ENCODE measurements around the gene CCDC90B.
"Not testable (repeated sequence)": the region's sequence is repeated elsewhere in the genome, so short reads cannot be mapped to it uniquely, and the experiment has no call there.

Gene CCDC90B

DNA sequence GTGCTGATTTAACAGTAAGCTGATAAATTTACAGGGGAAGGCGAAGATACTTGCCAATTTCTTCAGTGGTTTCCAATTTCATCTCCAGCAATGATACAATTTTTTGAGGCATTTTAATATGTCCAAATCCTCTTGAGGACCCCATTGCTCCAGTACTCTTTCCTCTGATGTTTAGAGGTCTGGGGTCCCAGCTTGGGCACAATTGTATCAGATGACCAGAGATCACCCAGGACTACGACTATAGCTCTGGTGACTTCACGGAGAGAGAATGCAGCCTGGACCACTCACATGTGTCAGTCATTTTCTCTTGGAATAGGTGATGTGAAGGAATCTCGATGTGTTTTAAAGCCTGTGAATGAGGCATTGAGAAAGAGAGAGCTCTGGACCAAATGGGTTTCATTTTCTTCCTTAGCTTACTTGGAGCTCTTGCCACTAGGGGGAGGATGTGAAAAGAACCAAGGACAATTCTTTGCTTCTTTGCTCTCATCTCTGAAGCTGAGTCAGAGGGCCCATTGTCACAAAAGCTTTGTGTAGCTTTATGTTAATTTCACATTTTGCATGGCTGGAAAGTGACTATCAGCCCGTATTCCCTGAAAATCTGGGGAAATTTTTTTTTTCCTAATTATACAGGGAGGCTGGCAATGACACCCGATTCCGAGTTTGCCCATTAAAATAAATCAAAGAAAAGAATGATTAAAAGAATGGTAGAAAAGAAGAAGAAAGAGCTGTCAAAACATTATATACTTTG is 6.7 kb upstream of the CCDC90B start:
- FAIRE-seq: peak; percentile 66

DNA sequence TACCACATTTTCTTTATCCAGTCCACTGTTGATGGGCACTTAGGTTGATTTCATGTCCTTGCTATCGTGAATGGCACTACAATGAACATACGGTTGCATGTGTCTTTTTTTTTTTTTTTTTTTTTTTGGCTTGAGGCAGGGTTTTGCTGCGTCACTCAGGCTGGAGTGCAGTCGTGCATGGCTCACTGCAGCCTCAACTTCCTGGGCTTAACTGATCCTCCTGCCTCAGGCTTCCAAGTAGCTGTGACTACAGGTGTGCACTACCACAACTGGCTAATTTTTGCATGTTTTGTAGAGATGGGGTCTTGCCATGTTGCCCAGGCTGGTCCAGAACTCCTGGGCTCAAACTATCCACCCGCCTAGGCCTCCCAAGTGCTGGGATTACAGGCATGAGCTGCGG is 1.5 kb upstream of the CCDC90B start:
- FAIRE-seq (peak; percentile 64), DNase-seq (ENCODE audit: insufficient read length, low spot score) (no peak)
- no peak for TF ChIP-seq TAF1 (IDR thresholded peaks at IDR 0.05; ENCODE audit: low read depth, low read length)
- no peak for TF ChIP-seq POLR2AphosphoS5 (IDR thresholded peaks at IDR 0.05; ENCODE audit: low read depth, low read length)
- no peak for TF ChIP-seq POLR2A (IDR thresholded peaks at IDR 0.05; ENCODE audit: low read depth, low read length)
- no peak for TF ChIP-seq SPI1 (IDR thresholded peaks at IDR 0.05; ENCODE audit: low read depth, low read length)
- TF ChIP-seq POU2F2 (IDR thresholded peaks at IDR 0.05; ENCODE audit: low read depth, low read length): no peak
- TF ChIP-seq PAX5 (IDR thresholded peaks at IDR 0.05; ENCODE audit: insufficient read depth, low read length, severe bottlenecking): no peak

More for the DNA sequence above, 6.7 kb upstream of the CCDC90B start:
- DNase-seq (ENCODE audit: insufficient read length, low spot score): peak; percentile 19
- TF ChIP-seq TAF1 (IDR thresholded peaks at IDR 0.05; ENCODE audit: low read depth, low read length) (no peak), PAX5 (IDR thresholded peaks at IDR 0.05; ENCODE audit: insufficient read depth, low read length, severe bottlenecking) (no peak)

GRCh38 chr11:83285151-83285770 is 906 bp downstream of the CCDC90B start:
- no peak for FAIRE-seq

DNA sequence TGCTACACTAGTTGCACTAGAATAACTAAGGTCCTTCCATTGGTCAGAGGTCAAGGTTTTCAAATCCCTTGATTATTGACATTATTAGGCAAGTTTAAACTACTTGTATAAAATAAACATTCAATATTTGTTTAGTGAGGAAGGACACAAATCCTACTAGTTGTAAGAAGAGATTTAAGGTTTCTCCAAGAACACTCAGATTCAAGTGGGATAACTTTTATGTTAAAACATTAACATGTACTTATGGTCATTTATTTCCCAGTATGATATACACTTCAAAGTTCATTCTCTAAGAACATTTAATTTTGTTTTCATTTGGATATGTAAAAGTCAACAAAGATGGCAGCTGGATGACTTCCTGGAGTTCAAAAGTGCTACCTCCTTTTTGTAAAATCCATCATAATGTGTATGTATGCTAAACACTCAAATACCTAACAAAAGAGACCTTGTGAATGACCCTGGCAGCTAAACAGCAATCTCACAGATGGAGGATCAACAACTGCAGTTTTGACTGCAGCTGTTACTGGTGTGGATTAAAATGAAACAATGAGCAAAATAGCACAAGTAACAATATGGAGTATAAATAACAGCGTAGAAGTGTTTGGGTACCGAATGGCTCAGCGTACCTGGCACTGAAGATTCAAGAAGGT is 1.5 kb downstream of the CCDC90B start:
- TF ChIP-seq TAF1 (IDR thresholded peaks at IDR 0.05; ENCODE audit: low read depth, low read length): no peak
- TF ChIP-seq POU2F2 (IDR thresholded peaks at IDR 0.05; ENCODE audit: low read depth, low read length): no peak
- no peak for TF ChIP-seq POLR2AphosphoS5 (IDR thresholded peaks at IDR 0.05; ENCODE audit: low read depth, low read length)
- FAIRE-seq: peak; percentile 38
- DNase-seq (ENCODE audit: insufficient read length, low spot score): no peak

More at GRCh38 chr11:83285151-83285770, 906 bp downstream of the CCDC90B start:
- TF ChIP-seq POLR2AphosphoS5 (IDR thresholded peaks at IDR 0.05; ENCODE audit: low read depth, low read length): no peak
- no peak for TF ChIP-seq PAX5 (IDR thresholded peaks at IDR 0.05; ENCODE audit: insufficient read depth, low read length, severe bottlenecking)
- TF ChIP-seq POLR2A (IDR thresholded peaks at IDR 0.05; ENCODE audit: low read depth, low read length): no peak
- TF ChIP-seq POU2F2 (IDR thresholded peaks at IDR 0.05; ENCODE audit: low read depth, low read length): no peak
- no peak for TF ChIP-seq SPI1 (IDR thresholded peaks at IDR 0.05; ENCODE audit: low read depth, low read length)
- no peak for TF ChIP-seq TAF1 (IDR thresholded peaks at IDR 0.05; ENCODE audit: low read depth, low read length)
- no peak for DNase-seq (ENCODE audit: insufficient read length, low spot score)

- FAIRE-seq (no peak), DNase-seq (ENCODE audit: insufficient read length, low spot score) (no peak)
- TF ChIP-seq POU2F2 (IDR thresholded peaks at IDR 0.05; ENCODE audit: low read depth, low read length): no peak
- TF ChIP-seq PAX5 (IDR thresholded peaks at IDR 0.05; ENCODE audit: insufficient read depth, low read length, severe bottlenecking): no peak
- no peak for TF ChIP-seq TAF1 (IDR thresholded peaks at IDR 0.05; ENCODE audit: low read depth, low read length)
- no peak for TF ChIP-seq SPI1 (IDR thresholded peaks at IDR 0.05; ENCODE audit: low read depth, low read length)
These were observed 4.0 kb downstream of the CCDC90B start for GRCh38 chr11:83282084-83282716.

DNA sequence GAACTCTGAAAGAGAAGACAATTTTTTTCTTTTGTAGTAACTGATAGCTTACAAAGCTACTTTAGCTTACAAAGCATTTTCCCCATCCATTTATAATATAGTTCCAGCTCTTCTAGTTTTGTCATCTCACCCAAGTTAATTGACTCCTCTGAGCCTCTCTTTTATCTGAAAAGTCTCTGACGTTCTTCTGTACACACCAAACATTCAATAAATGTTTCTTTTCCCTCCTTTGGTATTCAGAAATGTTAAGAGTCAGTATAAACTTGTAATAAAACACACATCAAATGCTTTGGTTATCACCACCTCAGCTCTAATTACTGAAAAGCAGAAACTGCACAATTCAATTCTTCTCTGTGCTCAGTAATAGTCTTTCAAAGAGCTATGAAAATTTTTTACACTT is 5.9 kb downstream of the CCDC90B start:
- no peak for DNase-seq (ENCODE audit: insufficient read length, low spot score)
- no peak for TF ChIP-seq TAF1 (IDR thresholded peaks at IDR 0.05; ENCODE audit: low read depth, low read length)
- no peak for TF ChIP-seq PAX5 (IDR thresholded peaks at IDR 0.05; ENCODE audit: insufficient read depth, low read length, severe bottlenecking)
- TF ChIP-seq POLR2AphosphoS5 (IDR thresholded peaks at IDR 0.05; ENCODE audit: low read depth, low read length): no peak
- TF ChIP-seq SPI1 (IDR thresholded peaks at IDR 0.05; ENCODE audit: low read depth, low read length): no peak
- TF ChIP-seq POU2F2 (IDR thresholded peaks at IDR 0.05; ENCODE audit: low read depth, low read length): no peak
- TF ChIP-seq POLR2A (IDR thresholded peaks at IDR 0.05; ENCODE audit: low read depth, low read length): no peak
- FAIRE-seq: no peak

- FAIRE-seq: peak; percentile 33
These were observed 7.8 kb downstream of the CCDC90B start for GRCh38 chr11:83278351-83278750.

GRCh38 chr11:83275888-83276641 is 10.1 kb downstream of the CCDC90B start:
- TF ChIP-seq POLR2AphosphoS5 (IDR thresholded peaks at IDR 0.05; ENCODE audit: low read depth, low read length) (no peak), TAF1 (IDR thresholded peaks at IDR 0.05; ENCODE audit: low read depth, low read length) (no peak), PAX5 (IDR thresholded peaks at IDR 0.05; ENCODE audit: insufficient read depth, low read length, severe bottlenecking) (no peak), SPI1 (IDR thresholded peaks at IDR 0.05; ENCODE audit: low read depth, low read length) (no peak), POLR2A (IDR thresholded peaks at IDR 0.05; ENCODE audit: low read depth, low read length) (no peak), POU2F2 (IDR thresholded peaks at IDR 0.05; ENCODE audit: low read depth, low read length) (no peak)
- FAIRE-seq (no peak), DNase-seq (ENCODE audit: insufficient read length, low spot score) (no peak)

More at GRCh38 chr11:83278351-83278750, 7.8 kb downstream of the CCDC90B start:
- no peak for TF ChIP-seq POU2F2 (IDR thresholded peaks at IDR 0.05; ENCODE audit: low read depth, low read length)
- TF ChIP-seq PAX5 (IDR thresholded peaks at IDR 0.05; ENCODE audit: insufficient read depth, low read length, severe bottlenecking): no peak
- no peak for TF ChIP-seq TAF1 (IDR thresholded peaks at IDR 0.05; ENCODE audit: low read depth, low read length)
- no peak for TF ChIP-seq POLR2A (IDR thresholded peaks at IDR 0.05; ENCODE audit: low read depth, low read length)
- no peak for DNase-seq (ENCODE audit: insufficient read length, low spot score)

DNA sequence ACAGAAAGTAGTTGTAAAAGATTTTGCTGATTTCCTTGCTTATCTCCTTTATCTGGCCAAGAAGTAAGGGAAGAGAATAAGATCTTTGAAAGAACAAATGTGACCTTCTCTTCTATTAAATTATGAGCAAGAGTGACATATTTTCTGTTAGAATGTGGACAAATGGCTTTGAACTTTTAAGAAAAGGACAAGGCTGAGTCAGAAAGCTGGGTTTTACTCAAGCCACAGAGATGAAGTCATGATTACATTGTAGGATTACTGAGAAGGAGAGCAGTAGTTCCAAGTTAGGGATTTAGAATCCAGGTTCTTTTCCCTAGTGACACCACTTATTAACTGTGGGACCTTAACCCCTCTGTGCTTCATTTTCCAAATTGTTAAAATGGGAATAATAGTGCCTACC is 13.5 kb downstream of the CCDC90B start:
- no peak for DNase-seq (ENCODE audit: insufficient read length, low spot score)
- no peak for FAIRE-seq
- no peak for TF ChIP-seq TAF1 (IDR thresholded peaks at IDR 0.05; ENCODE audit: low read depth, low read length)

DNA sequence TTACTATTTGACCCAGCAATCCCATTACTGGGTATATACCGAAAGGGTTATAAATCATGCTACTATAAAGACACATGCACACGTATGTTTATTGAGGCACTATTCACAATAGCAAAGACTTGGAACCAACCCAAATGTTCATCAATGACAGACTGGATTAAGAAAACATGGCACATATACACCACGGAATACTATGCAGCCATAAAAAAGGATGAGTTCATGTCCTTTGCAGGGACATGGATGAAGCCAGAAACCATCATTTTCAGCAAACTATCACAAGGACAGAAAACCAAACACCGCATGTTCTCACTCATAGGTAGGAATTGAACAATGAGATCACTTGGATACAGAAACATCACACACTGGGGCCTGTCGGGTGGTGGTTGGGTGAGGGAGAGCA is 14.4 kb downstream of the CCDC90B start:
- not testable (repeated sequence) for FAIRE-seq; DNase-seq (ENCODE audit: insufficient read length, low spot score)

- FAIRE-seq; DNase-seq (ENCODE audit: insufficient read length, low spot score): not testable (repeated sequence)
These were observed 17.1 kb downstream of the CCDC90B start for GRCh38 chr11:83269080-83269479.
